Activated CD4-positive, alpha-beta memory T cell treated with anti-CD3 and anti-CD28 coated beads for 36 hours (primary cell): Measurements from ENCODE around the gene TOP1. TPM values are rescaled to one million over a fixed set of nuclear protein-coding genes. Genes with fewer than 3 reads are reported as not detected.
A peak's percentile ranks its signal among the peaks of the same experiment; 100 is the strongest.

Source experiments
- CTCF ChIA-PET: fragments of 350-600 bp; sonication (Branson Sonifier 250); formaldehyde crosslinking; loops from one replicate; lab custom pipeline; 2021; ENCODE audit warnings: antibody characterized with exemption, inconsistent platforms; lab: Charles Lee
- POLR2A ChIA-PET: fragments of 350-600 bp; sonication (Branson Sonifier 250); formaldehyde crosslinking; loops from one replicate; lab custom pipeline; 2021; ENCODE audit warnings: antibody characterized with exemption; lab: Charles Lee
- DNase-seq: peaks from one replicate; pipeline ENCODE4 v3.0.0-alpha.2; 2020
- H3K27ac Mint-ChIP-seq: one replicate; pipeline ENCODE4 v1.8.0; 2021; ENCODE audit warnings: mixed read lengths
- H3K27me3 Mint-ChIP-seq: one replicate; pipeline ENCODE4 v1.8.0; 2021; ENCODE audit warnings: mixed read lengths
- H3K36me3 Mint-ChIP-seq: one replicate; pipeline ENCODE4 v1.8.0; 2021; ENCODE audit warnings: mixed read lengths
- H3K4me1 Mint-ChIP-seq: one replicate; pipeline ENCODE4 v1.8.0; 2021; ENCODE audit warnings: low read depth, mixed read lengths
- H3K4me3 Mint-ChIP-seq: one replicate; pipeline ENCODE4 v1.8.0; 2021; ENCODE audit warnings: mild to moderate bottlenecking, mixed read lengths
- H3K9me3 Mint-ChIP-seq: one replicate; pipeline ENCODE4 v1.8.0; 2021; ENCODE audit warnings: mixed read lengths
- intact Hi-C: fragments of 100-400 bp; cut with micrococcal nuclease; formaldehyde crosslinking; loops from one replicate; pipeline ENCODE4 v1.15.1; 2023
- total RNA-seq, 2 experiments: library from RNA; stranded (reverse); gene quantifications; one replicate each; pipeline ENCODE4 v1.2.3, GENCODE V29; 2021

Gene TOP1
- total RNA-seq: 100 to 1,000 TPM; 128 TPM

- H3K4me1 Mint-ChIP-seq: peaks cover 47% of the 10 kb centered on the region
- POLR2A ChIA-PET: interaction anchor here (0.6 to 1.5 kb wide), 5 partner anchors 16 to 115 kb away, joined by 3 to 6 read pairs (median 3); no protein-coding TSS in a partner anchor
- H3K9me3 Mint-ChIP-seq: no peaks in the 10 kb centered on the region
- H3K4me3 Mint-ChIP-seq: peak within 1 kb of the TSS; percentile 85
- H3K36me3 Mint-ChIP-seq: peaks cover 26% of the 10 kb centered on the region
- CTCF ChIA-PET: interaction anchor here (1.2 to 5.1 kb wide), 4 partner anchors 36 to 106 kb away, joined by 4 to 32 read pairs (median 6); no protein-coding TSS in a partner anchor
- H3K27ac Mint-ChIP-seq: peak within 1 kb of the TSS; percentile 89
- intact Hi-C loops: loop anchor here (1.0 to 2.0 kb wide), 6 partner anchors 19 to 288 kb away; partner anchors contain the start of gene ZHX3
- no peaks in the 10 kb centered on the region for H3K27me3 Mint-ChIP-seq
- peak; percentile 100 for DNase-seq
Measured at GRCh38 chr20:41028359-41029149, at the start of gene TOP1. Gene TOP1, plus strand, starts transcription at chr20:41028822. Its CDS starts 246 bp downstream, at chr20:41029068.

- H3K27me3 Mint-ChIP-seq: peaks cover 11% of the 10 kb centered on the region
- intact Hi-C loops: no loop called here
- no peak overlapping the region for H3K4me3 Mint-ChIP-seq
- ChIA-PET POLR2A (no interaction called here), CTCF (interaction anchor here (1.4 to 4.7 kb wide), 5 partner anchors 11 to 156 kb away, joined by 3 to 16 read pairs (median 4); no protein-coding TSS in a partner anchor)
- DNase-seq: no peak
- no peaks in the 10 kb centered on the region for H3K4me1 Mint-ChIP-seq
- no peak overlapping the region for H3K27ac Mint-ChIP-seq
- peaks cover 13% of the 10 kb centered on the region for H3K36me3 Mint-ChIP-seq
- H3K9me3 Mint-ChIP-seq: peaks cover 21% of the 10 kb centered on the region
Measured at GRCh38 chr20:40979247-40979646, 49.4 kb upstream of the TOP1 start.

GRCh38 chr20:40980106-40980827, 48.4 kb upstream of the TOP1 start:
- intact Hi-C loops: no loop called here
- H3K27ac Mint-ChIP-seq: no peak overlapping the region
- H3K36me3 Mint-ChIP-seq: peaks cover 13% of the 10 kb centered on the region
- H3K4me1 Mint-ChIP-seq: no peaks in the 10 kb centered on the region
- DNase-seq: no peak
- ChIA-PET CTCF (interaction anchor here (1.1 to 4.7 kb wide), 5 partner anchors 8 to 115 kb away, joined by 3 to 16 read pairs (median 6); no protein-coding TSS in a partner anchor), POLR2A (no interaction called here)
- H3K9me3 Mint-ChIP-seq: peaks cover 21% of the 10 kb centered on the region
- H3K27me3 Mint-ChIP-seq: peaks cover 11% of the 10 kb centered on the region
- H3K4me3 Mint-ChIP-seq: no peak overlapping the region

GRCh38 chr20:40980828-40981310, 47.8 kb upstream of the TOP1 start:
- DNase-seq: no peak
- H3K27me3 Mint-ChIP-seq: peaks cover 9% of the 10 kb centered on the region
- peaks cover 13% of the 10 kb centered on the region for H3K36me3 Mint-ChIP-seq
- ChIA-PET CTCF (interaction anchor here (1.1 to 4.7 kb wide), 6 partner anchors 9 to 114 kb away, joined by 3 to 16 read pairs (median 6); no protein-coding TSS in a partner anchor), POLR2A (no interaction called here)
- intact Hi-C loops: no loop called here
- no peak overlapping the region for H3K27ac Mint-ChIP-seq
- peaks cover 21% of the 10 kb centered on the region for H3K9me3 Mint-ChIP-seq
- H3K4me3 Mint-ChIP-seq: no peak overlapping the region
- no peaks in the 10 kb centered on the region for H3K4me1 Mint-ChIP-seq

GRCh38 chr20:40982415-40983145, 46.0 kb upstream of the TOP1 start:
- no peak for DNase-seq
- intact Hi-C loops: no loop called here
- peaks cover 13% of the 10 kb centered on the region for H3K9me3 Mint-ChIP-seq
- H3K27ac Mint-ChIP-seq: no peak overlapping the region
- ChIA-PET CTCF (interaction anchor here (0.9 to 2.8 kb wide), 4 partner anchors 8 to 113 kb away, joined by 4 to 11 read pairs (median 6); no protein-coding TSS in a partner anchor), POLR2A (no interaction called here)
- H3K27me3 Mint-ChIP-seq: peaks cover 4% of the 10 kb centered on the region
- H3K4me1 Mint-ChIP-seq: peaks cover 11% of the 10 kb centered on the region
- peaks cover 7% of the 10 kb centered on the region for H3K36me3 Mint-ChIP-seq
- H3K4me3 Mint-ChIP-seq: no peak overlapping the region

GRCh38 chr20:40983898-40984297, 44.7 kb upstream of the TOP1 start:
- H3K27ac Mint-ChIP-seq: no peak overlapping the region
- POLR2A ChIA-PET: no interaction called here
- intact Hi-C loops: no loop called here
- CTCF ChIA-PET: interaction anchor here (1.0 to 1.2 kb wide), 4 partner anchors 9 to 21 kb away, joined by 3 to 6 read pairs (median 4); no protein-coding TSS in a partner anchor
- DNase-seq: no peak
- H3K36me3 Mint-ChIP-seq: no peaks in the 10 kb centered on the region
- H3K4me3 Mint-ChIP-seq: no peak overlapping the region
- H3K9me3 Mint-ChIP-seq: no peaks in the 10 kb centered on the region
- H3K27me3 Mint-ChIP-seq: peaks cover 2% of the 10 kb centered on the region
- H3K4me1 Mint-ChIP-seq: peaks cover 12% of the 10 kb centered on the region

- Mint-ChIP-seq H3K27ac (no peak overlapping the region), H3K4me3 (no peak overlapping the region), H3K36me3 (no peaks in the 10 kb centered on the region), H3K9me3 (no peaks in the 10 kb centered on the region), H3K27me3 (peaks cover under 1% of the 10 kb centered on the region), H3K4me1 (peaks cover 12% of the 10 kb centered on the region)
- POLR2A ChIA-PET: no interaction called here
- CTCF ChIA-PET: interaction anchor here (1.6 kb wide), 1 partner anchor 151 kb away, joined by 4 read pairs; no protein-coding TSS in a partner anchor
- intact Hi-C loops: no loop called here
- DNase-seq: no peak
Measured at GRCh38 chr20:40984496-40984895, 44.1 kb upstream of the TOP1 start.

GRCh38 chr20:40986774-40987173, 41.8 kb upstream of the TOP1 start:
- DNase-seq: no peak
- CTCF ChIA-PET: interaction anchor here (1.2 to 9.0 kb wide), 3 partner anchors 19 to 353 kb away, joined by 5 to 373 read pairs (median 9); partner anchors contain the start of gene LPIN3
- no peaks in the 10 kb centered on the region for H3K36me3 Mint-ChIP-seq
- no peaks in the 10 kb centered on the region for H3K9me3 Mint-ChIP-seq
- POLR2A ChIA-PET: no interaction called here
- intact Hi-C loops: no loop called here
- H3K4me3 Mint-ChIP-seq: no peak overlapping the region
- no peaks in the 10 kb centered on the region for H3K27me3 Mint-ChIP-seq
- no peak overlapping the region for H3K27ac Mint-ChIP-seq
- H3K4me1 Mint-ChIP-seq: peaks cover 26% of the 10 kb centered on the region

GRCh38 chr20:40990542-40991120, 38.0 kb upstream of the TOP1 start:
- H3K4me1 Mint-ChIP-seq: peaks cover 26% of the 10 kb centered on the region
- H3K27ac Mint-ChIP-seq: peak overlapping the region; percentile 24
- H3K9me3 Mint-ChIP-seq: no peaks in the 10 kb centered on the region
- H3K4me3 Mint-ChIP-seq: no peak overlapping the region
- POLR2A ChIA-PET: interaction anchor here (1.3 kb wide), 1 partner anchor 104 kb away, joined by 6 read pairs; no protein-coding TSS in a partner anchor
- H3K36me3 Mint-ChIP-seq: no peaks in the 10 kb centered on the region
- no peaks in the 10 kb centered on the region for H3K27me3 Mint-ChIP-seq
- DNase-seq: peak; percentile 86
- intact Hi-C loops: loop anchor here (1.0 to 5.0 kb wide), 4 partner anchors 13 to 105 kb away; partner anchors contain the start of gene TOP1
- CTCF ChIA-PET: interaction anchor here (0.7 to 9.0 kb wide), 57 partner anchors 8 to 350 kb away, joined by 3 to 373 read pairs (median 6); partner anchors contain the start of gene LPIN3

- Mint-ChIP-seq H3K9me3 (no peaks in the 10 kb centered on the region), H3K27ac (peak overlapping the region; percentile 24), H3K4me1 (peaks cover 26% of the 10 kb centered on the region), H3K27me3 (no peaks in the 10 kb centered on the region), H3K36me3 (no peaks in the 10 kb centered on the region), H3K4me3 (no peak overlapping the region)
- CTCF ChIA-PET: interaction anchor here (0.7 to 9.0 kb wide), 57 partner anchors 9 to 349 kb away, joined by 3 to 373 read pairs (median 6); partner anchors contain the start of gene LPIN3
- DNase-seq: peak; percentile 49
- intact Hi-C loops: loop anchor here (1.0 to 5.0 kb wide), 2 partner anchors 12 to 86 kb away; no protein-coding TSS in a partner anchor
- POLR2A ChIA-PET: interaction anchor here (1.3 kb wide), 1 partner anchor 104 kb away, joined by 6 read pairs; no protein-coding TSS in a partner anchor
Measured at GRCh38 chr20:40991181-40991889, 37.3 kb upstream of the TOP1 start.
